Stimulated activated CD4-positive, alpha-beta T cell treated with anti-CD3 and anti-CD28 coated beads, TNF-alpha, amount 100 ng/mL, for 24 hours (primary cell): Measurements from ENCODE around the gene THSD4.
"Not testable (repeated sequence)": the region's sequence is repeated elsewhere in the genome, so short reads cannot be mapped to it uniquely, and the experiment has no call there.

Source experiments
- DNase-seq, 3 experiments: peaks; one replicate each; pipeline ENCODE4 v3.0.0-alpha.2; 2020; ENCODE audit warnings: low read depth in 3 of 3

Gene THSD4

GRCh38 chr15:71189718-71190117, 74.4 kb downstream of the THSD4 start:
- no peak for DNase-seq

- no peak for DNase-seq
Observed at GRCh38 chr15:71191296-71191695, 76.0 kb downstream of the THSD4 start.

- no peak for DNase-seq
Observed at GRCh38 chr15:71192816-71193215, 77.5 kb downstream of the THSD4 start.

- no peak for DNase-seq
Observed at GRCh38 chr15:71194286-71194685, 79.0 kb downstream of the THSD4 start.

GRCh38 chr15:71195242-71195641, 80.0 kb downstream of the THSD4 start:
- DNase-seq: no peak

- no peak for DNase-seq
Observed at GRCh38 chr15:71197620-71198019, 82.3 kb downstream of the THSD4 start.

- no peak for DNase-seq
Observed at GRCh38 chr15:71198846-71199245, 83.6 kb downstream of the THSD4 start.

GRCh38 chr15:71199384-71200351, 84.4 kb downstream of the THSD4 start:
- DNase-seq: no peak

GRCh38 chr15:71201477-71201876, 86.2 kb downstream of the THSD4 start:
- DNase-seq: no peak

GRCh38 chr15:71202712-71203111, 87.4 kb downstream of the THSD4 start:
- no peak for DNase-seq

GRCh38 chr15:71203586-71204474, 88.6 kb downstream of the THSD4 start:
- DNase-seq: no peak

- DNase-seq: no peak
Observed at GRCh38 chr15:71207141-71207540, 91.9 kb downstream of the THSD4 start.

- DNase-seq: no peak
Observed at GRCh38 chr15:71212146-71212545, 96.9 kb downstream of the THSD4 start.

- DNase-seq: not testable (repeated sequence)
Observed at GRCh38 chr15:71213943-71214342, 98.7 kb downstream of the THSD4 start.

GRCh38 chr15:71215126-71215894, 100.0 kb downstream of the THSD4 start:
- no peak for DNase-seq

GRCh38 chr15:71218272-71218805, 103.1 kb downstream of the THSD4 start:
- no peak for DNase-seq

- no peak for DNase-seq
Observed at GRCh38 chr15:71219101-71219500, 103.8 kb downstream of the THSD4 start.

- DNase-seq: no peak
Observed at GRCh38 chr15:71219645-71220044, 104.4 kb downstream of the THSD4 start.

- DNase-seq: no peak
Observed at GRCh38 chr15:71220828-71221227, 105.6 kb downstream of the THSD4 start.

GRCh38 chr15:71221417-71221816, 106.1 kb downstream of the THSD4 start:
- DNase-seq: no peak

GRCh38 chr15:71223516-71223915, 108.2 kb downstream of the THSD4 start:
- no peak for DNase-seq
